ENCODE data around the gene GTF3A. TPM values are rescaled to one million over a fixed set of nuclear protein-coding genes. Genes with fewer than 3 reads are reported as not detected.

Gene GTF3A
- total and polyA plus RNA-seq, 4 experiments from 2014 or later, result 225 to 688 (median 416) TPM

DNA sequence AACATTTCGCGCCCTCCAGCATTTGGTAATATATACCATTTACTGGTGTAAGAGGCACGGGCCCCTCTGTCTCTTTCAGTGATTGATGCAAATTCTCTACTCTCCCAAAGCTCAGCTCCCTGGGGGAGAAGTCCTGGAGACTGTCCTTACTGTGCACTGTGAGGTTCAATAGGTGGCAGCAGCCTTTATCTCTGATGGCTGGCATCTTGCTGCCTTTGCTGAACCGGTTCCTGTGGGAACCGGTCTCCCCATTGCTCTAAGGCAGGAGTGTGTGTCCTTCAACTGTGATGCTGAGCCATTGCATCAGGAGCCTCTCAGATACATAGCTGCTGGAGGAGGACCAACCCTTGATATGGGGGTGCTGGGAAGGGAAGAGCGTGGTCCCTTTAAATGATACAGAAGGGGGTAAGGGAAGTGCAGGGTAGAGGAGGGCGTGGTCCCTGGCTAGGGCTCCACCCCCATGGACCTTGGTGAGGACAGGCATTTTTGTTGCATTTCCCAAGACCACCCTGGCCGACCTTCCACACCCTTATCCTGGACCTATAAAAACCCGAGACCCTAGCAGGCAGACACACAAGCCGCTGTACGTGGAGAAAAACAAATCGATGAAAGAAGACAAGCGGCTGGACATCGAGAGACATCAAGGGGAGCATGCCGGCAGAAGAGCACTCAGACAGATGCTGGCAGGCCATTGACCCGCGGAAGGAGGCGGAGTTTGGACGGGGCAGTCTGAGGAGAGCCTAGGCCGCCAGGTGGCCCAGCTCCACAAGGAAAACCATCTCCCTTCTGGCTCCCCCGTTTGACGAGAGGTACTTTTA is 41.1 kb upstream of the GTF3A start:
- CTCF ChIA-PET (ENCODE audit: partially characterized antibody), result interaction anchor here (0.9 to 1.8 kb wide), 3 partner anchors 150 to 447 kb away, joined by 3 to 6 read pairs (median 5); no protein-coding TSS in a partner anchor
- no peaks in the 10 kb centered on the region for H3K36me3 ChIP-seq (ENCODE audit: insufficient read depth, low read length)
- no peak overlapping the region for H3K4me3 ChIP-seq (ENCODE audit: low read length in 2 of 2)
- H3K36me3 Mint-ChIP-seq, result no peaks in the 10 kb centered on the region
- no peaks in the 10 kb centered on the region for H3K4me1 Mint-ChIP-seq
- no peaks in the 10 kb centered on the region for H3K9me3 Mint-ChIP-seq
- peaks cover 4 to 11% of the 10 kb centered on the region in 2 donors for H3K27me3 Mint-ChIP-seq
- H3K9me3 ChIP-seq (ENCODE audit: control insufficient read depth in 1 of 2, low read length in 2 of 2), result no peaks in the 10 kb centered on the region
- DNase-seq, result no peak
- no peak overlapping the region for H3K27ac ChIP-seq (ENCODE audit: low read depth, low read length)
- no peaks in the 10 kb centered on the region for H3K27me3 ChIP-seq (ENCODE audit: insufficient read depth, low read length)
- no peaks in the 10 kb centered on the region for H3K4me1 ChIP-seq (ENCODE audit: insufficient read depth, low read length)
- H3K27ac Mint-ChIP-seq, result no peak overlapping the region
- no peak overlapping the region for H3K4me3 Mint-ChIP-seq
- intact Hi-C loops (cut with micrococcal nuclease), result no loop called here
- POLR2A ChIA-PET (ENCODE audit: partially characterized antibody), result no interaction called here

DNA sequence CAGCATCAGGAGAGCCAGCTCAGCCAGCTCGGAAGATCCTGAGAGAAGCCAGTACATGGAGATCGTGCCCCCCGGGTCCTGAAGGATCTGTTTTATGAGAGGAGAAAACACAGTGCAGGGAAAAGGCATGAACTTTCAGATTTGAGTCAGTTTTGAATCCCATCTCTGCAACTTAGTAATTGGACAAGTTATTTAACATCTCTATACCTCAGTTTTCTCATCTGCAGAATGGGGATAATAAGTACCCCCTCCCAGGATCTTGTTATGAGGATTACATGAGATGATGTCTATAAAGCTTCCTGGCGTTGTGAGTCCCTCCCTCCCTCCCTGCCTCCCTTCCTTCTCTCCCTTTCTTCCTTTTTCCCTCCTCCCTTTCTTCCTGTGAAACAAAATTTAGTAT is 40.1 kb upstream of the GTF3A start:
- peaks cover 4 to 11% of the 10 kb centered on the region in 2 donors for H3K27me3 Mint-ChIP-seq
- intact Hi-C loops (cut with micrococcal nuclease), result no loop called here
- CTCF ChIA-PET (ENCODE audit: partially characterized antibody), result interaction anchor here (2.7 kb wide), 1 partner anchor 442 kb away, joined by 11 read pairs; no protein-coding TSS in a partner anchor

DNA sequence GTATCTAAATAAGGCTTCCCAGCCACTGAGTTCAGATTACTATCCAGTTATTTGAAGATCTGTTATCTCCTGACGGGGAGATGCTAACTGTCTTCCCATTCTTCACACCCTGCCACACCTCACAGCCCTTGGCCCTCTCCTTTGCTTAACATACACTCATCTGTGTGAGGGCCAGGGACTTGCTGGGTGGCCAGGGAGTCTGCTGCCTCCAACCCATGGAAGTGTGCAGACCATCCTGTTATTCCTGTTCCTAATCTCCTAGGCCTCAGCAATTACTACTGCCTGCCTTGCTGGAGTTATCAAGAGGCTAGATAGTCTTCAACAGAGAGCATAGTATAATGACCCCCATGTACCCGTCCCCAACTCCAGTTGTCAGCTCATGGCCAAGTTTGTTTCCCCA is 36.2 kb upstream of the GTF3A start:
- ChIA-PET POLR2A (ENCODE audit: partially characterized antibody) (no interaction called here), CTCF (ENCODE audit: partially characterized antibody) (interaction anchor here (0.6 to 1.9 kb wide), 6 partner anchors 9 to 442 kb away, joined by 3 to 6 read pairs (median 4); no protein-coding TSS in a partner anchor)
- Histone ChIP-seq H3K27me3 (ENCODE audit: insufficient read depth, low read length) (no peaks in the 10 kb centered on the region), H3K27ac (ENCODE audit: low read depth, low read length) (no peak overlapping the region), H3K4me3 (ENCODE audit: low read length in 2 of 2) (no peak overlapping the region), H3K9me3 (ENCODE audit: control insufficient read depth in 1 of 2, low read length in 2 of 2) (no peaks in the 10 kb centered on the region), H3K4me1 (ENCODE audit: insufficient read depth, low read length) (no peaks in the 10 kb centered on the region), H3K36me3 (ENCODE audit: insufficient read depth, low read length) (no peaks in the 10 kb centered on the region)
- H3K9me3 Mint-ChIP-seq, result no peaks in the 10 kb centered on the region
- peaks cover 0 to 2% of the 10 kb centered on the region in 2 donors for H3K27me3 Mint-ChIP-seq
- intact Hi-C loops (cut with micrococcal nuclease), result no loop called here
- no peaks in the 10 kb centered on the region for H3K4me1 Mint-ChIP-seq
- DNase-seq, result no peak
- H3K4me3 Mint-ChIP-seq, result no peak overlapping the region
- H3K27ac Mint-ChIP-seq, result no peak overlapping the region
- H3K36me3 Mint-ChIP-seq, result no peaks in the 10 kb centered on the region

More for the DNA sequence above, 40.1 kb upstream of the GTF3A start:
- no peaks in the 10 kb centered on the region for H3K36me3 Mint-ChIP-seq
- no peak overlapping the region for H3K27ac Mint-ChIP-seq
- no peaks in the 10 kb centered on the region for H3K9me3 Mint-ChIP-seq
- Histone ChIP-seq H3K27ac (ENCODE audit: low read depth, low read length) (no peak overlapping the region), H3K4me1 (ENCODE audit: insufficient read depth, low read length) (no peaks in the 10 kb centered on the region), H3K36me3 (ENCODE audit: insufficient read depth, low read length) (no peaks in the 10 kb centered on the region), H3K9me3 (ENCODE audit: control insufficient read depth in 1 of 2, low read length in 2 of 2) (no peaks in the 10 kb centered on the region), H3K27me3 (ENCODE audit: insufficient read depth, low read length) (no peaks in the 10 kb centered on the region), H3K4me3 (ENCODE audit: low read length in 2 of 2) (no peak overlapping the region)
- POLR2A ChIA-PET (ENCODE audit: partially characterized antibody), result no interaction called here
- H3K4me1 Mint-ChIP-seq, result no peaks in the 10 kb centered on the region
- H3K4me3 Mint-ChIP-seq, result no peak overlapping the region
- no peak for DNase-seq

DNA sequence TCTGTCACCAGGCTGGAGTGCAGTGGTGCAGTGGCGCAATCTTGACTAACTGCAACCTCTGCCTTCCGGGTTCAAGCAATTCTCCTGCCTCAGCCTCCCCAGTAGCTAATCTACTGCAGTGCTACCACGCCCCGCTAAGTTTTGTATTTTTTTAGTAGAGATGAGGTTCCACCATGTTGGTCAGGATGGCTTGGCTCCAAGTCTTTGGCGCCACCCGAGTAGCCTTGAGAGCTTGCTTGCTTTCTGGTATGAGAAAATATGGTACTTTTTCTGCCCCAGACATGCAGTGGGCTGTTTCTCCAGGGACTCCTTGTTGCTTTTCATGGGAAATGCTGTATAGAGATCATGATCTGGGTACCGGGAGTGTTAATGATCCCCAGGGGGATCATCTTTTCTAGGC is 34.5 kb upstream of the GTF3A start:
- Mint-ChIP-seq H3K9me3 (no peaks in the 10 kb centered on the region), H3K27ac (no peak overlapping the region), H3K4me3 (no peak overlapping the region), H3K36me3 (no peaks in the 10 kb centered on the region), H3K4me1 (no peaks in the 10 kb centered on the region), H3K27me3 (peaks cover 0 to 4% of the 10 kb centered on the region in 2 donors)
- CTCF ChIA-PET (ENCODE audit: partially characterized antibody), result interaction anchor here (0.5 to 0.8 kb wide), 4 partner anchors 11 to 609 kb away, joined by 3 to 5 read pairs (median 4); no protein-coding TSS in a partner anchor
- Histone ChIP-seq H3K9me3 (ENCODE audit: control insufficient read depth in 1 of 2, low read length in 2 of 2) (no peaks in the 10 kb centered on the region), H3K4me3 (ENCODE audit: low read length in 2 of 2) (no peak overlapping the region), H3K36me3 (ENCODE audit: insufficient read depth, low read length) (no peaks in the 10 kb centered on the region), H3K4me1 (ENCODE audit: insufficient read depth, low read length) (no peaks in the 10 kb centered on the region), H3K27me3 (ENCODE audit: insufficient read depth, low read length) (no peaks in the 10 kb centered on the region), H3K27ac (ENCODE audit: low read depth, low read length) (no peak overlapping the region)
- POLR2A ChIA-PET (ENCODE audit: partially characterized antibody), result no interaction called here
- intact Hi-C loops (cut with micrococcal nuclease), result no loop called here
- DNase-seq, result no peak

DNA sequence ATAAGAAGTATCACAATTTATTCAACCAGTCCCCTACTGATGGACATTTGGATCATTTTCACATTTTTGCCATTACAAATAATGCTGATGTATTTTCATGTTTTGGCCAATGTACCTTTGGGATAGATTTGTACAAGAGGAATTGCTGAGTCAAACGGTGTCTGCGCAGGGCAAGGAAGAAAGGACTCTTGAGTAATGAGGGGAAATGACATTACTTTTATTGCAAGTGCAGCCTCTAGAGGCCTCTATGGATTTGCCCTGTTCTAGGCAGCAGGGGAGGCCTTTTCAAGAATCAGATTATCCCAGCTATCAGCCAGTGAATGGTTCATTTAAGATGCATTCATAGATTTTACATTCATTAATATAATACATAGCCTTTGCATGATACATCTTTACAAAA is 32.9 kb upstream of the GTF3A start:
- H3K4me3 ChIP-seq (ENCODE audit: low read length in 2 of 2), result no peak overlapping the region
- no peaks in the 10 kb centered on the region for H3K36me3 ChIP-seq (ENCODE audit: insufficient read depth, low read length)
- intact Hi-C loops (cut with micrococcal nuclease), result no loop called here
- H3K27me3 ChIP-seq (ENCODE audit: insufficient read depth, low read length), result no peaks in the 10 kb centered on the region
- no peaks in the 10 kb centered on the region for H3K9me3 Mint-ChIP-seq
- no peaks in the 10 kb centered on the region for H3K4me1 ChIP-seq (ENCODE audit: insufficient read depth, low read length)
- ChIA-PET POLR2A (ENCODE audit: partially characterized antibody) (no interaction called here), CTCF (ENCODE audit: partially characterized antibody) (no interaction called here)
- no peaks in the 10 kb centered on the region for H3K4me1 Mint-ChIP-seq
- H3K9me3 ChIP-seq (ENCODE audit: control insufficient read depth in 1 of 2, low read length in 2 of 2), result no peaks in the 10 kb centered on the region
- no peak overlapping the region for H3K27ac ChIP-seq (ENCODE audit: low read depth, low read length)
- H3K36me3 Mint-ChIP-seq, result no peaks in the 10 kb centered on the region
- H3K27me3 Mint-ChIP-seq, result peaks cover under 1 to 5% of the 10 kb centered on the region in 2 donors
- H3K27ac Mint-ChIP-seq, result no peak overlapping the region
- DNase-seq, result no peak
- no peak overlapping the region for H3K4me3 Mint-ChIP-seq

DNA sequence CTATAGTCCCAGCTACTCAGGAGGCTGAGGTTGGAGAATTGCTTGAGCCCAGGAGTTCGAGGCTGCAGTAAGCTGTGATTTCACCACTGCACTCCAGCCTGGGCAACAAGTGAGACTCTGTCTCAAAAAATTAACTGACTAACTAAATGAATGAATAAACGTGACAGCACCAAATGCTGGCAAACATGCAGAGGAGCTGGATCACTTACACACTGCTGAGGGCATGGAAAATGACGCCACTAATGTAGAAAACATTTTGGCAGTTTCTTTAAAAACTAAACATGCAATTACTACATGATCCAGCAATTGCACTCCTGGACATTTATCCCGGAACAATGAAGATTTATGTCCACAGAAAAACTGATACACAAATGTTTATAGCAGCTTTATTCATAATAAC is 31.3 kb upstream of the GTF3A start:
- H3K4me3 Mint-ChIP-seq, result no peak overlapping the region
- Histone ChIP-seq H3K27me3 (ENCODE audit: insufficient read depth, low read length) (no peaks in the 10 kb centered on the region), H3K9me3 (ENCODE audit: control insufficient read depth in 1 of 2, low read length in 2 of 2) (no peaks in the 10 kb centered on the region), H3K27ac (ENCODE audit: low read depth, low read length) (no peak overlapping the region), H3K36me3 (ENCODE audit: insufficient read depth, low read length) (no peaks in the 10 kb centered on the region), H3K4me1 (ENCODE audit: insufficient read depth, low read length) (no peaks in the 10 kb centered on the region), H3K4me3 (ENCODE audit: low read length in 2 of 2) (no peak overlapping the region)
- H3K27ac Mint-ChIP-seq, result no peak overlapping the region
- H3K27me3 Mint-ChIP-seq, result peaks cover 2 to 6% of the 10 kb centered on the region in 2 donors
- H3K9me3 Mint-ChIP-seq, result no peaks in the 10 kb centered on the region
- H3K36me3 Mint-ChIP-seq, result no peaks in the 10 kb centered on the region
- H3K4me1 Mint-ChIP-seq, result no peaks in the 10 kb centered on the region
- POLR2A ChIA-PET (ENCODE audit: partially characterized antibody), result no interaction called here
- no peak for DNase-seq
- intact Hi-C loops (cut with micrococcal nuclease), result no loop called here
- CTCF ChIA-PET (ENCODE audit: partially characterized antibody), result interaction anchor here (1.0 kb wide), 1 partner anchor 434 kb away, joined by 4 read pairs; no protein-coding TSS in a partner anchor

DNA sequence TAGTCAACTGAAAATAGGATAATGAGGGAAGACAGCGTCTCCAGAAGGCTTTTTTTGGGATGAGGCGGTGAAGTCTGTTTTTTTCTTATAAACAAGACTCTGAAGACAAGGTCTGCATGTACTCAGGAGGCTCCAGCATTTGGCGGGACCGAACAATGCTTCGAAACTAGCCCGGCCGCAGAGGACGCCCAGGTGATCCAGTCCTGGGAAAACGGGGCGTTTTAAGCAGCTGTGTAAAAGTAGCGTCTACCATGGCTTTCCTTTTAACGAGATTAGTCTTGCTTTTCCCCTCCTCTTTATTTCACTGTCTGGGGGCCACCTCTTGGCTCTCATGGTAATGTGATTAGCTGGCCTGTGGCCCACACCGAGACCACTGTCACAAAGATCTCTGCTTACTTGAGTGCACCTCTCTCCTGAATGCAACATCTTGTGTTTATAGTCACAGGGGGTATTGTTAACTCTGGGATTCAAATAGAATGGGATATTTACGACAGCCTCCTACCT is 29.4 kb upstream of the GTF3A start:
- peaks cover 2 to 6% of the 10 kb centered on the region in 2 donors for H3K27me3 Mint-ChIP-seq
- H3K36me3 Mint-ChIP-seq, result no peaks in the 10 kb centered on the region
- H3K36me3 ChIP-seq (ENCODE audit: insufficient read depth, low read length), result no peaks in the 10 kb centered on the region
- CTCF ChIA-PET (ENCODE audit: partially characterized antibody), result interaction anchor here (1.1 to 1.3 kb wide), 2 partner anchors 16 to 431 kb away, joined by 3 to 4 read pairs; no protein-coding TSS in a partner anchor
- H3K4me1 ChIP-seq (ENCODE audit: insufficient read depth, low read length), result no peaks in the 10 kb centered on the region
- no peak for DNase-seq
- no peaks in the 10 kb centered on the region for H3K9me3 Mint-ChIP-seq
- POLR2A ChIA-PET (ENCODE audit: partially characterized antibody), result no interaction called here
- H3K27ac Mint-ChIP-seq, result no peak overlapping the region
- H3K4me3 ChIP-seq (ENCODE audit: low read length in 2 of 2), result no peak overlapping the region
- no peaks in the 10 kb centered on the region for H3K4me1 Mint-ChIP-seq
- H3K27ac ChIP-seq (ENCODE audit: low read depth, low read length), result no peak overlapping the region
- H3K4me3 Mint-ChIP-seq, result no peak overlapping the region
- intact Hi-C loops (cut with micrococcal nuclease), result no loop called here
- no peaks in the 10 kb centered on the region for H3K9me3 ChIP-seq (ENCODE audit: control insufficient read depth in 1 of 2, low read length in 2 of 2)
- H3K27me3 ChIP-seq (ENCODE audit: insufficient read depth, low read length), result no peaks in the 10 kb centered on the region

Measured in CD4-positive, alpha-beta memory T cell (primary cell).